Measurements from ENCODE around the gene NUAK1.
A peak's percentile ranks its signal among the peaks of the same experiment; 100 is the strongest.

The NUAK1 gene

GRCh38 chr12:106138633-106139421 is at the start of gene NUAK1:
TSS of gene NUAK1 (minus strand) at chr12:106138954. CDS start at chr12:106138653, 301 bp downstream.
- peak; percentile 61 for DNase-seq (ENCODE audit: low spot score)

DNA sequence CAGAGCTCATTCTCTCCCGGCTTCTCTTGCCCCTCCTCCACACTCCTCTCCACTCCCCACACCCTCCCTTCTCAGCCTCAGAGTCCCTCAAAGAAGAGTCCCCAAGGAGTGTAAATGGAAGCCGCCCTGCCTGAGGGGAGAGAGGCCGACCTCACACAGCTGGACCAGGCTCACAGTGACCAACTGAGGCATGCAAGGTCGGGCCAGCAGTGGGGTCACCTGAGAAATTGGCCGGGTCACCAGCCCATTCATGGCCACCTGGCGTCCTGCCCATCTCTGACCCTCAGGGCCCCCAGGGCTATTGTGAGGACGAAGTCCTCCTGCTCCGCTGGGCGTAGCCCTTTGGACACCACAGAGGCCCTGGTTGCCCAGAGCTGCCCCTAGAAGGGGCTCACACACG is 49.5 kb upstream of the NUAK1 start:
- DNase-seq (ENCODE audit: low spot score): no peak

- no peak for DNase-seq (ENCODE audit: low spot score)
These were observed 49.1 kb upstream of the NUAK1 start for GRCh38 chr12:106187842-106188241.

DNA sequence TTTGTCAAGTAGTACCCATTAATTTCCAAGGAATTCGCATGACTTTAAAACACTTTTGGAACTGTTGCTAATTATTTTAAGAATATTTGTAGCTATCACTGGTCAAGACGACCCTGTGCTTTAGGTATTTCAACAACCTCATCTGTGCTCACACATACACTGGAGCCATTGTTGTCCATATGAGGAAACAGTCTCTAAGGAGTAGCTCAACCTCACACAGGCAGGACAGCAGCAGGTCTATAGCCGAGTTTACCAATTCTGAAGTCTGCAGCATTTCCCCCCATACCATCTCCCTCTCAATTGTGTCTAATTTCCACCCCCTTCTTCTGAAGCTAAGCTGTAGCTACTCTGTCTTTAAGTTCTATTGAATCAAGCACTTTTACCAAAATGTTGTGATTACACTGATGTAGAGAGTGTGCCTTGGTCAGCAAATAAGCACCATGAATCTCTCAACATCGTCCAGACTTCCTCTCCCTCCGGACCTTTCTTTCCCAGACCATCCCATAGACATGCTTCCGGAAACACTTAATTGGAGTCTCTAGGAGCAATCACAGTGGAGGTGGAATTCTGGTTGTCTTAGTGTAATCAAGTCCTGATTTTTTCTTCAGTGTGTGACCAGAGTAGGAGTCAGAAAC is 48.5 kb upstream of the NUAK1 start:
- no peak for DNase-seq (ENCODE audit: low spot score)

- DNase-seq (ENCODE audit: low spot score): no peak
These were observed 45.0 kb upstream of the NUAK1 start for GRCh38 chr12:106183735-106184134.

DNA sequence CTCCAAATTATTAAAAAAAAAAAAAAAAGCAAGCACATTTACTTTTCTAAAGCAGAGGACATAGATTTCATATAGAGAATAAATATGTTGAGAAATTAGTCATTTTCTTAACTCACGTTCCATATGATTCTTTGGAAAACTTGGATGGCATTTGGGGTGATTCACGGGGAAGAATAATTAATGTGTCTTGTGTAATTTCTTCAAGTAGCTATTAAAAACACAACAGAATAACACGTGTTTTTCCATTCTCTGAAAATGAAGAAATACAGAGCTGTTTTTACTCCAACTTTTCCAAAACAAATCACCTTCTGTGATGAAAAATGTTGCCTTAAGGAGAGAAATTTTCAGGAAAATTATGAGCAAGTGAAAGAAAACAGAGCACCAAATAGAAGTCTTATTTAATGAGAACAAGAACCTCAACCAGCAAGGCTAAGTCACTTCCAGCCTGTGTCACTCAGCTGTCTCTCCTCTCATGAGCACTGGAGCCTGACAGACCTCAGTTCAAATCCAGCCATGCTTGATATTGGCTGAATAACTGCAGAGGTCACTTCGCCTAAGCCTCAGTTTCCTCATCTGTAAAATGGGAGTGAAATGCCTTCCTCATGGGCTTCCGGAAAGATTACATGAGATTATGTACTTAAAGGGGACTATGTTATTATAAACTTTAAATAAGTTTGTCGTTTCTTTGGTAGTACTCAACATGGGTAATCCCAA is 42.8 kb upstream of the NUAK1 start:
- DNase-seq (ENCODE audit: low spot score): no peak

- no peak for DNase-seq (ENCODE audit: low spot score)
These were observed 40.3 kb upstream of the NUAK1 start for GRCh38 chr12:106179086-106179485.

- no peak for DNase-seq (ENCODE audit: low spot score)
These were observed 39.8 kb upstream of the NUAK1 start for GRCh38 chr12:106178562-106178961.

GRCh38 chr12:106176560-106176959 is 37.8 kb upstream of the NUAK1 start:
- DNase-seq (ENCODE audit: low spot score): no peak

- DNase-seq (ENCODE audit: low spot score): no peak
These were observed 36.1 kb upstream of the NUAK1 start for GRCh38 chr12:106174876-106175275.

DNA sequence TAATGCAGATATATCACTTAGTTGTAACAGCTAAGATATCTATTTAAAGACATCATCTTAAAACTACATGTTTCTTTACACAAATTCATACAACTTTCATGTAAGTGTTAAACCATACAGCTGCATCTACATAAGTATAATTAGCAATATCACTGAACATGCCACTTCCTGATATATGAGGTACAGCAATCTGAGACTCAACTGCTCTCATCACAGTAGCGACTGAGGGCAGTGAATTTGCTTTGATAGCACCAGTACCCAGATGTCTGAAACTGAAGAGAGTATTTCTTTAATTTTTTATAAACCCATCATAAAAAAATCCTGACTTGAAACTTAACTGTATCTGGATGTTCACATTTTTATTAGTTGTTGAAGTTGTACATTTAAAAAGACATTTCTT is 34.7 kb upstream of the NUAK1 start:
- no peak for DNase-seq (ENCODE audit: low spot score)

DNA sequence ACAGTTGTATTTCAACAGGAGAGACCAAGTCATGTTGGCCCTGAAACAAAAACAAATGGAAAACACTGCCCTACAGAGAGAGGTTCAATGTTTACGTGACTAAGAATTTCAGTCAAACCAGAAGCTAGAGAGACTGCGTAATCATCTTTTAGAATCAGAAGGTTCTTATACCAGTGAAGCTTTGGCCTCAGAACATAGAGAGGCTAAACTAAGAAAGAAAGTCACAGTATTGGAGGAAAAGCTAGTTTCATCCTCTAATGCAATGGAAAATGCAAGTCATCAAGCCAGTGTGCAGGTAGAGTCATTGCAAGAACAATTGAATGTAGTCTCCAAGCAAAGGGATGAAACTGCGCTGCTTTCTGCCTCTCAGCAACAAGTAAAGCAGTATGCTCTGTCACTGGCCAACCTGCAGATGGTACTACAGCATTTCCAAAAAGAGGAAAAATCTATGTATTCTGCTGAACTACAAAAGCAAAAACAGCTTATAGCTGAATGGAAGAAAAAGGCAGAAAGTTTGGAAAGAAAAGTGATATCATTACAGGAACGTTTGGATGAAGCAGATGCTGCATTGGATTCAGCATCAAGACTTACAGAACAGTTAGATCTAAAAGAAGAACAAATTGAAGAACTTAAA is 32.5 kb upstream of the NUAK1 start:
- no peak for DNase-seq (ENCODE audit: low spot score)

- peak; percentile 29 for DNase-seq (ENCODE audit: low spot score)
These were observed 31.5 kb upstream of the NUAK1 start for GRCh38 chr12:106170285-106170684.

- DNase-seq (ENCODE audit: low spot score): no peak
These were observed 25.0 kb upstream of the NUAK1 start for GRCh38 chr12:106163712-106164111.

DNA sequence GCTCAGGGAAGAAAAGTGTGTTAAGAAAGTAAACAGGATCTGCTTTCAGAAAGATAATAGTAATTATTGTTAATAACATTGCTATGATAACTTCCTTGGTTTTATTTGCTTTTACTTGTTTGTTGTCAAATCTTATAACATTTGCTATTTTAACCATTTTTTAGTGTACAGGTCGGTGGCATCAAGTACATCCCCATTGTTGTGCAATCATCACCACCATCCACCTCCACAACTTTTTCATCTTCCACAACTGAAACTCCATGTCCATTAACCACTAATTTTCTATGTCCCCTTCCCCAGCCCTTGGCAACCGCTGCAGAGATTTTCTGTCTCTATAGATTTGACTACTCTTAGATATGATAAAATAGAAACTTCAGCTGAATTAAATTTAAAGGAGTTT is 22.7 kb upstream of the NUAK1 start:
- DNase-seq (ENCODE audit: low spot score): no peak

DNA sequence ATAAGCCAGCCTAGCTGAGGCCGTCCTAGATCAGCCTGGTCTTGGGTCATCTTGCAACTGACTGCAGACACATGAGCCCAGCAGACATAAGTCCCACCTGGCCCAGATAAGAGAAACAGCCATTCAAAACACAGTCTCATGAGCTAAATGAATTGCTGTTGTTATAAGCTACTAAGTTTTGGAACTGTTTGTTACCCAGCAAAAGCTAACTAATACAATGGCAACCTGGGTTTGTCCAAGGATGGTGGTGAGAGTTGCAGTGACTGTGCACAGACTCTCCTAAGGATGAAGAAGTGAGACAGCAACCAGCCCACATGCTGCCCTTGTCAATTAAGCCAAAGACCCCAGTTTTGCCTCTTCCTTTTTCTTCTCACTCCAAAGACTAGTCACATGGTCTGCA is 22.2 kb upstream of the NUAK1 start:
- no peak for DNase-seq (ENCODE audit: low spot score)

GRCh38 chr12:106157802-106158201 is 19.0 kb upstream of the NUAK1 start:
- no peak for DNase-seq (ENCODE audit: low spot score)

DNA sequence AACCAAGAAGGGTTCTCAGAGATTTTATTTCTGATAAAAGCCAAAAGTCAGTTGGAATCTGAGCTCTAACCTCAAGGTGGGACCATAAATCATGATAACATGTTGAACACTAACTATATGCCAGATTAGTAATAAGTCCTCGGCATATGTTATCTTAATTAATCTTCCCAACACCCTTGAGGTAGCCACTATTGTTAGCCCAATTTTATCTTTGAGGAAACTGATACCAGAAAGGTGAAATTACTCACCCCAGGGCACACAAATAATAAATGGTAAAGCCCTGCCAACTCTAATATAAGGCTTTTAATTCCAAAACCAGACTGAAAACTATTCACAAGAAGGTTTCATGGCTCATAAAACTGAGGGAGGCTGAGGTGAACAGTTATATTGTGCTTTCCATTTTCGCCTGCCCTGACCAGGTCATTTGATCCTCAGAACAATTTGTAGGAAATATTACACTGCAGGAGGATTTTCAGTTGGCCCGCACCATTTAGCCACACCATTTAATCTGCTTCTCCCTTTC is 16.1 kb upstream of the NUAK1 start:
- no peak for DNase-seq (ENCODE audit: low spot score)

DNA sequence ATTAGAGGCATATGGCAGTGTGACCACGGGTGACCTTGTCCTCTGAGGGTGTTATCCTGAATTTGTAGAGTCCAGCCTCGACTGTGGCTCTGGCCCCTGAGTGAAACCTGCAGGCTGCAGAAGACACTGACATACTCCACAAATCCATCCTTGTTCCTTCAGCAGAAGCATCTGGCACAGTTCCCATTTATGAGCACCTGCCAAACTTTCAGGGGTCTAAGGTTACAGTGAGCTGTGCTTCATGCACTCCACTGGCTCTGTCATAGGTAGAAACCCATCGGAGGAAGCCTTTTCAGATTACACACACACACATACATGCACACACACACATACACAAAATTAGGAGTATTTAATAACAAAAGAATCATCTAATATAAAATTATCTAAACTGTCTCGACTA is 13.6 kb upstream of the NUAK1 start:
- DNase-seq (ENCODE audit: low spot score): no peak

GRCh38 chr12:106150555-106150954 is 11.8 kb upstream of the NUAK1 start:
- DNase-seq (ENCODE audit: low spot score): no peak

DNA sequence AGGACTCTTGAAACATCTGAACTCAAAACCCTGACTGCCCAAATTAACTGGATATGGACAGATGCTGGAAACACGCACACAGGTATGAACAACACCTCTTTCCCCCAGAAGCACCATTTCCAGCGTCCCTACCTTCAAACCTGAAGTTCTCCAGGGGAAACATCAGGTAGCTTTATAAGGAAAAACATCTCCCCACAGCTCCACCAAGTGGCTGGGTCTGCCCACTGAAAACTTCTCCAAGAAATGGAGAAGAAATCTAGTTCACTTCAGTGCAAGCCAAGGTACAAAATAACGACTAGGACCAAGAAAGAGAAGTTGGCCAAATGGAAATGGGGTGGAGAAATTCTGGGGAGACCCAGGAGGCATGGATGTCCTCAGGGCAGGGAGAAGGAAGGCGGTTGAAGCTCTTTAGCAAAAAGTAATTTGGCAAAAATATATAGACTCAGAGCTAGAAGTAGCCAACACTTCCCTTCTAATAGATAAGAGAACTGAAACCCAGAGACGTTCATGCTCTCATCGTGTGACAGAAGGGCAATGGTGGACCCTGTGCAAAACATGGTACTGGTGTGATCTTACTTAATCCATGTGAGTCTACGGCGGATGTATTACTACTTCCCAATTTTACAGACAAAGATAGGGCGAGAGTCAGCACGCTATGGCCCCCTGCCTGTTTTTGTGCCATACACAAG is 10.5 kb upstream of the NUAK1 start:
- DNase-seq (ENCODE audit: low spot score): peak; percentile 40

DNA sequence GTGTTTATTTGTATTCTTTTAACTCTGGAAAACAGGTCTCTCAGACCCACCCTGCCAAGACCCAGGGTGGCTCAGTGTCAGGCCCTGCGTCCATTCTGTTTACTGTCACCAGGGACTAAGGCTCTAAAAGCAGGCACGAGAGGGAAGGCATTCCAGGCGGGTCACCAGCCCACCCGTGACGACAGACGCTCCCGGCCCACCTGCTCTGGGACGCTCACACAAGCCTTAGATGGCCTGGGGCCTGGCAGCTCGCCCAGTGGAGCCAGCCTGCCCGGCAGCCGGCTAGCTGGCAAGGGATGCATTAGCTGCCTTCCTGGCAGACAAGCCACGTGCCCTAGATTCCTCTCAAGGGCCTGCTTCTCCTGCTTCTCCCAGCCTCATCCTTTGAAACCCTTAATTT is 9.2 kb upstream of the NUAK1 start:
- no peak for DNase-seq (ENCODE audit: low spot score)
